SU-DHL-6 (cell line): ENCODE data around the gene GDNF.

Experiments used
- CTCF ChIP-seq: fragments of 200-600 bp; sonication (generic); IDR thresholded peaks from one replicate; pipeline ENCODE4 v1.5.1; 2017; ENCODE audit warnings: antibody characterized with exemption, mild to moderate bottlenecking, low read length, moderate library complexity; ENCODE audit not compliant: insufficient read depth, poor library complexity, severe bottlenecking
- EZH2phosphoT487 ChIP-seq: fragments of 200-600 bp; sonication (generic), shearing (Covaris generic); conservative IDR thresholded peaks from 2 replicates; pipeline ENCODE4 v1.6.1; 2018; ENCODE audit warnings: mild to moderate bottlenecking, antibody characterized with exemption, low read length, moderate library complexity, mixed read lengths

GRCh38 chr5:37876245-37876644, 36.4 kb upstream of the GDNF start:
- TF ChIP-seq CTCF (no peak), EZH2phosphoT487 (no peak)
